Left forelimb (tissue), 1 donor: ENCODE measurements around the gene FAM47E.
"Not testable (repeated sequence)": the region's sequence is repeated elsewhere in the genome, so short reads cannot be mapped to it uniquely, and the experiment has no call there.

ENCODE experiments used
- DNase-seq: peaks from one replicate; pipeline ENCODE4 v3.0.0-alpha.2; 2018; ENCODE audit warnings: low spot score

The FAM47E gene

GRCh38 chr4:76226418-76226817 is 25.1 kb upstream of the FAM47E start:
- DNase-seq: no peak

- DNase-seq: no peak
Observed at GRCh38 chr4:76232681-76233080, 18.8 kb upstream of the FAM47E start.

GRCh38 chr4:76233083-76233482 is 18.4 kb upstream of the FAM47E start:
- no peak for DNase-seq

- DNase-seq: no peak
Observed at GRCh38 chr4:76233529-76233928, 18.0 kb upstream of the FAM47E start.

- no peak for DNase-seq
Observed at GRCh38 chr4:76233967-76234678, 17.4 kb upstream of the FAM47E start.

GRCh38 chr4:76234679-76235044 is 16.9 kb upstream of the FAM47E start:
- no peak for DNase-seq

GRCh38 chr4:76235407-76235806 is 16.1 kb upstream of the FAM47E start:
- no peak for DNase-seq

- DNase-seq: no peak
Observed at GRCh38 chr4:76235915-76236314, 15.6 kb upstream of the FAM47E start.

GRCh38 chr4:76238236-76238635 is 13.3 kb upstream of the FAM47E start:
- no peak for DNase-seq

GRCh38 chr4:76238701-76239100 is 12.8 kb upstream of the FAM47E start:
- DNase-seq: no peak

- no peak for DNase-seq
Observed at GRCh38 chr4:76240236-76240635, 11.3 kb upstream of the FAM47E start.

- DNase-seq: not testable (repeated sequence)
Observed at GRCh38 chr4:76243877-76244276, 7.6 kb upstream of the FAM47E start.

- DNase-seq: no peak
Observed at GRCh38 chr4:76246025-76246424, 5.5 kb upstream of the FAM47E start.

- no peak for DNase-seq
Observed at GRCh38 chr4:76246852-76247251, 4.7 kb upstream of the FAM47E start.

- no peak for DNase-seq
Observed at GRCh38 chr4:76250962-76251361, 559 bp upstream of the FAM47E start.

- no peak for DNase-seq
Observed at GRCh38 chr4:76252271-76252653, 741 bp downstream of the FAM47E start.

- no peak for DNase-seq
Observed at GRCh38 chr4:76253511-76253910, 2.0 kb downstream of the FAM47E start.

- no peak for DNase-seq
Observed at GRCh38 chr4:76256032-76256431, 4.5 kb downstream of the FAM47E start.

- DNase-seq: no peak
Observed at GRCh38 chr4:76256968-76257367, 5.4 kb downstream of the FAM47E start.

- DNase-seq: no peak
Observed at GRCh38 chr4:76257824-76258223, 6.3 kb downstream of the FAM47E start.

GRCh38 chr4:76260571-76260970 is 9.1 kb downstream of the FAM47E start:
- DNase-seq: no peak

- no peak for DNase-seq
Observed at GRCh38 chr4:76265631-76266218, 14.2 kb downstream of the FAM47E start.

GRCh38 chr4:76266627-76267026 is 15.1 kb downstream of the FAM47E start:
- DNase-seq: no peak

- no peak for DNase-seq
Observed at GRCh38 chr4:76267811-76268210, 16.3 kb downstream of the FAM47E start.
